Keratinocyte (primary cell): ENCODE data around the gene CA4. TPM values are rescaled to one million over a fixed set of nuclear protein-coding genes. Genes with fewer than 3 reads are reported as not detected.
"Not testable (repeated sequence)": the region's sequence is repeated elsewhere in the genome, so short reads cannot be mapped to it uniquely, and the experiment has no call there.

ENCODE experiments used
- DNase-seq: peaks from one replicate; pipeline ENCODE4 v3.0.0-alpha.2; 2011; ENCODE audit warnings: low read depth, missing footprints, low spot score
- FAIRE-seq: peaks from 2 replicates; lab custom pipeline; 2011; peaks lifted over from hg19 to GRCh38; lab: Jason Lieb, UNC
- H2AFZ ChIP-seq: 2 replicates; pipeline ENCODE4 v1.6.0; 2012; ENCODE audit warnings: low read length, control low read depth, inconsistent platforms; ENCODE audit not compliant: control insufficient read depth
- H3K27ac ChIP-seq: 2 replicates; pipeline ENCODE4 v1.5.1; 2011; ENCODE audit warnings: low read length; ENCODE audit not compliant: control insufficient read depth, insufficient read depth
- H3K27me3 ChIP-seq: 3 replicates; pipeline ENCODE4 v1.6.0; 2011; ENCODE audit warnings: low read length; ENCODE audit not compliant: control insufficient read depth, insufficient read depth; ENCODE audit errors: extremely low read depth
- H3K36me3 ChIP-seq, 2 experiments: 2 replicates in 1 of 2; 3 replicates in 1 of 2; pipeline ENCODE4 v1.5.1; 2011; ENCODE audit warnings: low read length in 2 of 2, mild to moderate bottlenecking in 1 of 2; ENCODE audit not compliant: control insufficient read depth in 2 of 2, insufficient read depth in 2 of 2; ENCODE audit errors: extremely low read depth in 1 of 2
- H3K4me1 ChIP-seq: 3 replicates; pipeline ENCODE4 v1.5.1; 2011; ENCODE audit warnings: low read length; ENCODE audit not compliant: control insufficient read depth, insufficient read depth; ENCODE audit errors: extremely low read depth
- H3K4me2 ChIP-seq: 3 replicates; pipeline ENCODE4 v1.6.0; 2011; ENCODE audit warnings: low read depth, low read length; ENCODE audit not compliant: control insufficient read depth, insufficient read depth; ENCODE audit errors: extremely low read depth
- H3K4me3 ChIP-seq, 3 experiments: fragments of 200-600 bp in 1 of 3; sonication (generic) in 1 of 3; 2 replicates in 2 of 3; 3 replicates in 1 of 3; pipeline ENCODE4 v1.5.1; 2011 to 2016; ENCODE audit warnings: low read length in 3 of 3, mild to moderate bottlenecking in 3 of 3, control low read depth in 2 of 3, inconsistent platforms in 1 of 3, low read depth in 1 of 3, mixed read lengths in 1 of 3, mixed run types in 1 of 3, moderate library complexity in 1 of 3; ENCODE audit not compliant: control insufficient read depth in 2 of 3, insufficient read depth in 2 of 3; ENCODE audit errors: extremely low read depth in 1 of 3
- H3K79me2 ChIP-seq: 2 replicates; pipeline ENCODE4 v1.6.0; 2012; ENCODE audit warnings: low read length; ENCODE audit not compliant: control insufficient read depth, insufficient read depth
- H3K9ac ChIP-seq: 3 replicates; pipeline ENCODE4 v1.6.0; 2011; ENCODE audit warnings: low read length; ENCODE audit not compliant: control insufficient read depth, insufficient read depth; ENCODE audit errors: extremely low read depth
- H3K9me1 ChIP-seq: 3 replicates; pipeline ENCODE4 v1.6.0; 2011; ENCODE audit warnings: low read length; ENCODE audit not compliant: control insufficient read depth, insufficient read depth; ENCODE audit errors: extremely low read depth
- H3K9me3 ChIP-seq: 2 replicates; pipeline ENCODE4 v1.5.1; 2012; ENCODE audit warnings: low read depth, low read length; ENCODE audit not compliant: control insufficient read depth
- H4K20me1 ChIP-seq: 3 replicates; pipeline ENCODE4 v1.6.0; 2011; ENCODE audit warnings: low read length; ENCODE audit not compliant: control insufficient read depth, insufficient read depth; ENCODE audit errors: extremely low read depth
- EZH2 ChIP-seq: IDR thresholded peaks from one replicate; pipeline ENCODE4 v1.6.1; 2012; ENCODE audit warnings: inconsistent platforms, mild to moderate bottlenecking, low read length, moderate library complexity
- dilution Hi-C: fragments of 300-500 bp; cut with MboI; formaldehyde crosslinking; loops from one replicate; pipeline ENCODE4 v1.7.0; 2020; ENCODE audit warnings: low sequenced_read_pairs; ENCODE audit not compliant: extremely low pct_ligation_motif_present
- polyA plus RNA-seq, 5 experiments: library from polyadenylated mRNA; depleted of rRNA in 3 of 5; stranded (reverse) in 3 of 5; stranded (forward) in 1 of 5; unstranded in 1 of 5; fragments of >200 nt; gene quantifications; 1 replicate in 1 of 5; 2 replicates in 3 of 5; 3 replicates in 1 of 5; pipeline versions ENCODE4 v1.2.1 to v1.2.3, GENCODE V29; 2011 to 2012; ENCODE audit warnings: missing spikeins in 2 of 5, low read depth in 1 of 5, low replicate concordance in 1 of 5
- TF ChIP-seq, protein P1 (sequence below), 3 experiments: IDR thresholded peaks in 1 of 3; conservative IDR thresholded peaks in 1 of 3; optimal IDR thresholded peaks in 1 of 3; 2 replicates in 2 of 3; 3 replicates in 1 of 3; pipeline versions ENCODE3 to v1.5.1; 2011; ENCODE audit warnings: low read length in 3 of 3, mild to moderate bottlenecking in 3 of 3, moderate library complexity in 2 of 3, control low read depth in 1 of 3, inconsistent platforms in 1 of 3; ENCODE audit not compliant: insufficient read depth in 2 of 3; ENCODE audit errors: extremely low read depth in 1 of 3

The CA4 gene
- polyA plus RNA-seq, 1 donor (not counting 4 experiments of a cell fraction or from before 2014, with no cell fraction given), result not detected

GRCh38 chr17:60188759-60189158 lies 39.0 kb downstream of the CA4 start:
- TF ChIP-seq, protein P1, sequence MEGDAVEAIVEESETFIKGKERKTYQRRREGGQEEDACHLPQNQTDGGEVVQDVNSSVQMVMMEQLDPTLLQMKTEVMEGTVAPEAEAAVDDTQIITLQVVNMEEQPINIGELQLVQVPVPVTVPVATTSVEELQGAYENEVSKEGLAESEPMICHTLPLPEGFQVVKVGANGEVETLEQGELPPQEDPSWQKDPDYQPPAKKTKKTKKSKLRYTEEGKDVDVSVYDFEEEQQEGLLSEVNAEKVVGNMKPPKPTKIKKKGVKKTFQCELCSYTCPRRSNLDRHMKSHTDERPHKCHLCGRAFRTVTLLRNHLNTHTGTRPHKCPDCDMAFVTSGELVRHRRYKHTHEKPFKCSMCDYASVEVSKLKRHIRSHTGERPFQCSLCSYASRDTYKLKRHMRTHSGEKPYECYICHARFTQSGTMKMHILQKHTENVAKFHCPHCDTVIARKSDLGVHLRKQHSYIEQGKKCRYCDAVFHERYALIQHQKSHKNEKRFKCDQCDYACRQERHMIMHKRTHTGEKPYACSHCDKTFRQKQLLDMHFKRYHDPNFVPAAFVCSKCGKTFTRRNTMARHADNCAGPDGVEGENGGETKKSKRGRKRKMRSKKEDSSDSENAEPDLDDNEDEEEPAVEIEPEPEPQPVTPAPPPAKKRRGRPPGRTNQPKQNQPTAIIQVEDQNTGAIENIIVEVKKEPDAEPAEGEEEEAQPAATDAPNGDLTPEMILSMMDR (optimal IDR thresholded peaks at IDR 0.05 in 1 of 3, IDR thresholded peaks at IDR 0.05 in 1 of 3, conservative IDR thresholded peaks at IDR 0.05 in 1 of 3; ENCODE audit: extremely low read depth in 1 of 3, insufficient read depth in 2 of 3, low read length in 3 of 3), result no peak
- no peak for TF ChIP-seq EZH2
- Histone ChIP-seq H3K27me3 (no peaks in the 10 kb centered on the region), H3K9me3 (no peaks in the 10 kb centered on the region), H4K20me1 (no peaks in the 10 kb centered on the region), H3K4me1 (no peaks in the 10 kb centered on the region), H3K4me2 (no peak overlapping the region), H3K27ac (no peak overlapping the region), H3K79me2 (no peaks in the 10 kb centered on the region), H2AFZ (no peak overlapping the region), H3K36me3 (peaks cover 10% of the 10 kb centered on the region in 2 experiments), H3K9me1 (no peaks in the 10 kb centered on the region), H3K9ac (no peak overlapping the region), H3K4me3 (no peak overlapping the region)
- no peak for DNase-seq
- dilution Hi-C loops, result no loop called here
- FAIRE-seq, result no peak

DNA sequence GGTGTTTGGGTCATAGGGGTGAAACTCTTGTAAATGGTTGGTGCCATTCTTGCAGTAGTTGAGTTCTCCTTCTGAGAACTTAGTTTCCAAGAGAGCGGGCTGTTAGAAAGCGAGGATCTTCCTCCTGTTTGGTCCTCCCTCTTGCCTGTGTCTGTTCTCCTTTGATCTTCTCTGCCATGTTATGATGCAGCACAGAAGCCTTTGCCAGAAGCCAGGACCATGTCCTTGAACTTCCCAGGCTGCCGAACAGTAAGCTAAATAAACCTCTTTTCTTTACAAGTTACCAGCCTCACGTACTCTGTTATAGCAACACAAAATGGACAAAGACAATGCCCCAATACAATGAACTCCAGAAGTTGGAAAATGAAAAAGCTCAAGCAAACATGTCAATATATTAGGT lies 40.3 kb downstream of the CA4 start:
- dilution Hi-C loops, H3K36me3 ChIP-seq, H3K9ac ChIP-seq, FAIRE-seq, H3K27ac ChIP-seq, H3K4me3 ChIP-seq, H3K79me2 ChIP-seq, H3K27me3 ChIP-seq, H3K9me3 ChIP-seq, H2AFZ ChIP-seq, H3K9me1 ChIP-seq, H3K4me2 ChIP-seq, H4K20me1 ChIP-seq, DNase-seq, H3K4me1 ChIP-seq: not testable (repeated sequence)

DNA sequence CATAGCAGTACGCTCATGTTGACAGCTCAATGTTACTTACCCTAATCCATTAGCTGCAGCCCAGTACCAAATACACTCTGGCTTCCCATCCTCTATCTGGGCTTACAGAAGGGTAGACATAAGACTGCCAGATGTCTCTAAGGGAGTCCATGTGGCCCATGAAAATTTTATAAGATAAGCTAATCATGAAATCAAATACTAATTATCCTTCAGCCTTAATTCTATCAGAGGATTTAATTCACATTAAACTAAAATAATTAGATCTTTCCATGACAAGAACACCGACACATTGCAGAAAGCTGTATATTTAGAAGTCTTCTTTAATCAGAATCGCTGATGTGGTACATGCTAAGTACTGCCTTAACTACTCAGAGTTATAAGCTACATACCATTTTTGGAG lies 43.3 kb downstream of the CA4 start:
- dilution Hi-C loops, H3K4me1 ChIP-seq, H3K36me3 ChIP-seq, H3K4me3 ChIP-seq, H3K27ac ChIP-seq, FAIRE-seq, H4K20me1 ChIP-seq, H3K4me2 ChIP-seq, H2AFZ ChIP-seq, H3K27me3 ChIP-seq, H3K9me1 ChIP-seq, H3K79me2 ChIP-seq, DNase-seq, H3K9me3 ChIP-seq, H3K9ac ChIP-seq: not testable (repeated sequence)
